SK-N-SH (cell line): ENCODE results near the gene EPM2A. TPM values are rescaled to one million over a fixed set of nuclear protein-coding genes. Genes with fewer than 3 reads are reported as not detected.

Source experiments
- CTCF ChIA-PET: fragments of 300-600, 350-600 bp; formaldehyde crosslinking; extraction: SDS; loops from one replicate; lab custom pipeline; 2021; lab: Yijun Ruan, JAX
- POLR2A ChIA-PET: fragments of 350-600 bp; sonication (Branson Sonifier 250); formaldehyde crosslinking; extraction: SDS; loops from one replicate; lab custom pipeline; 2020; ENCODE audit warnings: antibody characterized with exemption, inconsistent platforms; lab: Yijun Ruan, JAX
- DNase-seq: peaks from one replicate; pipeline ENCODE4 v3.0.0; 2012
- H2AFZ ChIP-seq: fragments of 200-600 bp; sonication (generic); 2 replicates; pipeline ENCODE4 v1.8.1; 2016; ENCODE audit warnings: antibody characterized with exemption, mild to moderate bottlenecking, low read depth
- H3F3A ChIP-seq: fragments of 200-600 bp; sonication (generic); replicated peaks from 2 replicates; pipeline ENCODE3; 2016; ENCODE audit warnings: antibody characterized with exemption, mild to moderate bottlenecking; ENCODE audit not compliant: insufficient read depth
- H3K27ac ChIP-seq, 2 experiments: fragments of 200-500 bp in 1 of 2; fragments of 200-600 bp in 1 of 2; sonication (Bioruptor generic) in 1 of 2; sonication (generic), shearing (Covaris generic) in 1 of 2; 2 replicates each; pipeline versions ENCODE4 v1.5.1 to v1.6.1; 2014 to 2016; ENCODE audit warnings: low read depth in 2 of 2, inconsistent platforms in 1 of 2, low read length in 1 of 2, mild to moderate bottlenecking in 1 of 2, mixed read lengths in 1 of 2
- H3K27me3 ChIP-seq: fragments of 200-600 bp; sonication (generic), shearing (Covaris generic); 2 replicates; pipeline ENCODE4 v1.6.1; 2016; ENCODE audit warnings: mixed run types; ENCODE audit not compliant: insufficient read depth
- H3K36me3 ChIP-seq, 2 experiments: fragments of 200-500 bp in 1 of 2; fragments of 200-600 bp in 1 of 2; sonication (Bioruptor generic) in 1 of 2; sonication (generic) in 1 of 2; replicated peaks in 1 of 2; 2 replicates each; pipeline versions ENCODE3 to v1.5.1; 2014 to 2016; ENCODE audit warnings: low read length in 1 of 2, mild to moderate bottlenecking in 1 of 2; ENCODE audit not compliant: insufficient read depth in 2 of 2, control insufficient read depth in 1 of 2
- H3K4me1 ChIP-seq, 2 experiments: fragments of 200-500 bp in 1 of 2; fragments of 200-600 bp in 1 of 2; sonication (Bioruptor generic) in 1 of 2; sonication (generic), shearing (Covaris generic) in 1 of 2; 2 replicates each; pipeline versions ENCODE4 v1.5.1 to v1.6.1; 2014 to 2016; ENCODE audit warnings: low read depth in 1 of 2, low read length in 1 of 2, mixed run types in 1 of 2; ENCODE audit not compliant: insufficient read depth in 2 of 2, control insufficient read depth in 1 of 2
- H3K4me2 ChIP-seq: fragments of 200-600 bp; sonication (generic), shearing (Covaris generic); 2 replicates; pipeline ENCODE4 v1.6.1; 2017; ENCODE audit warnings: mixed run types
- H3K4me3 ChIP-seq, 2 experiments: fragments of 200-500 bp in 1 of 2; fragments of 200-600 bp in 1 of 2; sonication (Bioruptor generic) in 1 of 2; sonication (generic), shearing (Covaris generic) in 1 of 2; 2 replicates each; pipeline versions ENCODE4 v1.5.1 to v1.8.1; 2014 to 2016; ENCODE audit warnings: low read depth in 2 of 2, inconsistent platforms in 1 of 2, low read length in 1 of 2, mild to moderate bottlenecking in 1 of 2, mixed read lengths in 1 of 2, moderate library complexity in 1 of 2
- H3K79me2 ChIP-seq: fragments of 200-600 bp; sonication (generic); 2 replicates; pipeline ENCODE4 v1.8.1; 2017; ENCODE audit warnings: mild to moderate bottlenecking; ENCODE audit not compliant: insufficient read depth
- H3K9ac ChIP-seq: fragments of 200-600 bp; sonication (generic); 2 replicates; pipeline ENCODE4 v1.6.1; 2017; ENCODE audit warnings: mixed run types
- H3K9me2 ChIP-seq: fragments of 200-600 bp; sonication (generic); 2 replicates; pipeline ENCODE4 v1.6.1; 2017; ENCODE audit warnings: mixed run types
- H3K9me3 ChIP-seq: fragments of 200-600 bp; sonication (generic); 2 replicates; pipeline ENCODE4 v1.6.1; 2017; ENCODE audit warnings: mixed run types, mild to moderate bottlenecking, moderate library complexity
- H4K20me1 ChIP-seq: fragments of 200-600 bp; sonication (generic); 2 replicates; pipeline ENCODE4 v1.6.1; 2017; ENCODE audit warnings: mild to moderate bottlenecking, mixed run types; ENCODE audit not compliant: insufficient read depth
- CHD2 ChIP-seq: fragments of 150-350 bp; IDR thresholded peaks from 2 replicates; pipeline ENCODE4 v1.6.1; 2018; ENCODE audit warnings: low read length; ENCODE audit not compliant: partially characterized antibody
- EP300 ChIP-seq, 2 experiments: IDR thresholded peaks; 2 replicates each; pipeline versions ENCODE4 v1.4.0 to v1.6.1; 2012; ENCODE audit warnings: borderline replicate concordance in 1 of 2, low read depth in 1 of 2, low read length in 1 of 2
- FOSL2 ChIP-seq: IDR thresholded peaks from 2 replicates; pipeline ENCODE4 v1.4.0; 2012; ENCODE audit warnings: low read depth, mild to moderate bottlenecking, moderate library complexity, borderline replicate concordance
- FOXJ3 ChIP-seq: sonication (generic); formaldehyde crosslinking; IDR thresholded peaks from 2 replicates; pipeline ENCODE4 v1.5.1; 2020; ENCODE audit warnings: mild to moderate bottlenecking, missing genetic modification reagents
- GABPA ChIP-seq: IDR thresholded peaks from 2 replicates; pipeline ENCODE4 v1.4.0; 2012; ENCODE audit warnings: low read depth, mild to moderate bottlenecking
- JUND ChIP-seq: IDR thresholded peaks from 2 replicates; pipeline ENCODE4 v1.4.0; 2012
- MXI1 ChIP-seq: IDR thresholded peaks from 2 replicates; pipeline ENCODE4 v1.6.1; 2012; ENCODE audit warnings: mild to moderate bottlenecking, low read depth, low read length, improper control_type of control experiment
- NFIC ChIP-seq: IDR thresholded peaks from 2 replicates; pipeline ENCODE4 v1.4.0; 2012; ENCODE audit warnings: borderline replicate concordance
- NRF1 ChIP-seq: IDR thresholded peaks from 2 replicates; pipeline ENCODE4 v1.6.1; 2012; ENCODE audit warnings: low read depth, mild to moderate bottlenecking, low read length
- POLR2AphosphoS5 ChIP-seq: IDR thresholded peaks from 2 replicates; pipeline ENCODE4 v1.6.1; 2012; ENCODE audit warnings: low read depth, low read length
- RAD21 ChIP-seq: IDR thresholded peaks from 2 replicates; pipeline ENCODE4 v1.6.1; 2012; ENCODE audit warnings: mild to moderate bottlenecking, low read length
- RCOR1 ChIP-seq: fragments of 150-350 bp; IDR thresholded peaks from 2 replicates; pipeline ENCODE4 v1.6.1; 2017; ENCODE audit warnings: antibody characterized with exemption, low read length
- SIN3A ChIP-seq: IDR thresholded peaks from 2 replicates; pipeline ENCODE4 v1.6.1; 2012; ENCODE audit warnings: low read depth, mild to moderate bottlenecking, low read length, moderate library complexity, borderline replicate concordance
- TAF1 ChIP-seq: IDR thresholded peaks from 2 replicates; pipeline ENCODE4 v1.6.1; 2012; ENCODE audit warnings: low read depth, mild to moderate bottlenecking, low read length, moderate library complexity, borderline replicate concordance
- TEAD4 ChIP-seq: IDR thresholded peaks from 2 replicates; pipeline ENCODE4 v1.4.0; 2012; ENCODE audit warnings: mild to moderate bottlenecking, borderline replicate concordance; ENCODE audit not compliant: insufficient read depth
- YY1 ChIP-seq: IDR thresholded peaks from 2 replicates; pipeline ENCODE4 v1.4.0; 2012; ENCODE audit warnings: low read depth, mild to moderate bottlenecking
- WGBS: methylation state at CpG from one replicate; pipeline ENCODE4 v1.1.6; 2017; ENCODE audit warnings: low lambda C conversion rate; 5-methylcytosine and 5-hydroxymethylcytosine counted together
- polyA plus RNA-seq, 3 experiments: library from polyadenylated mRNA; depleted of rRNA; stranded (reverse); fragments of >200 nt; gene quantifications; 2 replicates each; pipeline ENCODE4 v1.2.3, GENCODE V29; 2012
- TF ChIP-seq, protein P1 (sequence below): IDR thresholded peaks from 2 replicates; pipeline ENCODE4; 2012
- TF ChIP-seq, protein P2 (sequence below): fragments of 150-350 bp; IDR thresholded peaks from 2 replicates; pipeline ENCODE4 v1.6.1; 2017; ENCODE audit warnings: antibody characterized with exemption, low read length, low read depth, borderline replicate concordance

Gene EPM2A
- polyA plus RNA-seq, 1 of the 3 experiments (the other 2 are of a cell fraction), result 2.7 TPM

DNA sequence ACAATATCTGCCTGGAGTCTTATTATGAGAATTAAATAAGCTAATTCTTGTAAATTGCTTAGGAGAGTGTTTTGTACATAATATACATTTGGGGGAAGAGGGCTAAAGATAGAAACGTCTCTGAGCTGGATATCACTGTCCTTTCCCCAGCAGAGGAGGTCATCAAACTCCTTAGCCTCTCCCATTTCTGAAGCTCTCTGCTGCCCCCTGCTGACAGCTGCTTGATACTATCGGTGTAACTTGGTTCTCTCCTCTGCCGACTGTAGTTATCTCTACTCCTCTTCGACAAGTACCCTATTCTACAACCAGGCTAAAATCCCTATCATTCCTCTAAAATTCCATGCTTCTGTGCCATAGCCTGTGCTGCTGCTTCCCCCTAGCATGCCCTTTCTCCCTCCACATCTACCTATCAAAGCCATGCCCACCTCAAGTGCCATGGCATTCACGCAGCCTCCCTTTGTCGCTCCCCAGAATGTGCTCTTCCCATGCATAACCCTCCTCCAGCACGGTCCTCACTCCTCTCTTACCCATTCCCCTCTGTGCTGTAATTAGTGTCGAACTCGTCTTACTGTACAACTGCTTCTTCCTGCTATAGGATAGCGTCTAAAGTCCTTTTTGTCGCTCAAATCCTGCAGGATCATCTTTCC lies 101.2 kb downstream of the EPM2A start (continued):
- TF ChIP-seq SIN3A, result no peak

DNA sequence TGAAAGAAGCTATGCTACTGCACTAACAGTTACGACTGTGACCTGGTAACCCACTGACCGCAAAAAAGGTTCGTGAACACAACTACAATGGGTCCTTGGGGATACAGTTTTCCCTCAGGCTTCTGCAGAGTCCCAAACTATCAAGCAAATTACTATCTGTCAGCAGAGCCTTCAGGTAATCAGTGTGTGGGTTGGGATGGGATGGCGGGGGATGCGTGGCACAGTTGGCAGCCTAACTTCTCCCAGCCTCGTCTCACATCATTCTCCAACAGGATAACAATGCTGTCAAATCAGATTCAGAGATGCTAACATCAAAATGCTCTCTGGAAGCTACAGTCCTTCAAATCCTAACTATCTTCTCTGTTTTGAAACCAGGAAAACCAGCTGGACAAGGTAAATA lies 102.3 kb downstream of the EPM2A start:
- no peak for DNase-seq
- Histone ChIP-seq H3K9me2 (no peaks in the 10 kb centered on the region), H4K20me1 (no peaks in the 10 kb centered on the region), H3K4me2 (no peak overlapping the region), H2AFZ (no peak overlapping the region), H3K4me1 (peaks cover 0 to 3% of the 10 kb centered on the region in 2 experiments; a peak in 2 of 4 replicates), H3K9me3 (no peaks in the 10 kb centered on the region), H3K27me3 (no peaks in the 10 kb centered on the region), H3F3A (no peaks in the 10 kb centered on the region), H3K27ac (no peak overlapping the region), H3K9ac (no peak overlapping the region), H3K79me2 (no peaks in the 10 kb centered on the region), H3K4me3 (no peak overlapping the region), H3K36me3 (no peaks in the 10 kb centered on the region)
- ChIA-PET CTCF (interaction anchor here (0.6 to 5.0 kb wide), 24 partner anchors 7 to 1086 kb away, joined by 3 to 75 read pairs (median 6); no protein-coding TSS in a partner anchor), POLR2A (no interaction called here)
- 96% methylated on average over 6 of the region's 6 CpGs for WGBS
- no peak for TF ChIP-seq RCOR1
- TF ChIP-seq TAF1, result no peak
- TF ChIP-seq FOSL2, result no peak
- TF ChIP-seq CHD2, result no peak
- TF ChIP-seq YY1, result no peak

DNA sequence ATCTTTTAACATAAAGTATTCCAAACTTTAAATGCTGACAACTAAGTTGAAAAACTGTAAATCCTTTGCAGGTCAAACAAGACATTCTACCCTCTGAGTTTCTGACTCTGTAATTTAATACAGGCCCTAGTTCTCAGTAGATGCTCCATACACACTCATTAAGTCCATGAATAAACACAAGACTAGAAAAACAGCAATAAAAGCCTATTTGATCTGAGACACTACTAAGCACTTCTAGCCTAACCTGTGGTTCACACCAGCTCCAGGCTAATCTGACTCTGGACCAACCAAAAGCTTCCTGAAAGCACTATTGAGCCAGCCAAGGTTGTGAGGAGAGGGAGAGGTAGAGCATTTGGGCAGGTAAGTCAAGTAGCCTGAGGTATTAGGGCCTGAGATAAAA lies 103.9 kb downstream of the EPM2A start:
- no peak for TF ChIP-seq SIN3A
- no peak for TF ChIP-seq GABPA
- TF ChIP-seq NRF1, result no peak
- TF ChIP-seq TAF1, result no peak
- TF ChIP-seq NFIC, result no peak
- no peak for TF ChIP-seq FOSL2
- TF ChIP-seq RAD21, result no peak
- TF ChIP-seq POLR2AphosphoS5, result no peak
- no peak for TF ChIP-seq JUND
- TF ChIP-seq, protein P1, sequence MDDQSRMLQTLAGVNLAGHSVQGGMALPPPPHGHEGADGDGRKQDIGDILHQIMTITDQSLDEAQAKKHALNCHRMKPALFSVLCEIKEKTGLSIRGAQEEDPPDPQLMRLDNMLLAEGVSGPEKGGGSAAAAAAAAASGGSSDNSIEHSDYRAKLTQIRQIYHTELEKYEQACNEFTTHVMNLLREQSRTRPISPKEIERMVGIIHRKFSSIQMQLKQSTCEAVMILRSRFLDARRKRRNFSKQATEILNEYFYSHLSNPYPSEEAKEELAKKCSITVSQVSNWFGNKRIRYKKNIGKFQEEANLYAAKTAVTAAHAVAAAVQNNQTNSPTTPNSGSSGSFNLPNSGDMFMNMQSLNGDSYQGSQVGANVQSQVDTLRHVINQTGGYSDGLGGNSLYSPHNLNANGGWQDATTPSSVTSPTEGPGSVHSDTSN, result no peak
- no peak for TF ChIP-seq MXI1
- no peak for TF ChIP-seq FOXJ3
- no peak for TF ChIP-seq CHD2
- no peak for TF ChIP-seq EP300 (IDR thresholded peaks at IDR 0.05; ENCODE audit: borderline replicate concordance in 1 of 2, low read depth in 1 of 2, low read length in 1 of 2)
- TF ChIP-seq TEAD4, result no peak
- TF ChIP-seq, protein P2, sequence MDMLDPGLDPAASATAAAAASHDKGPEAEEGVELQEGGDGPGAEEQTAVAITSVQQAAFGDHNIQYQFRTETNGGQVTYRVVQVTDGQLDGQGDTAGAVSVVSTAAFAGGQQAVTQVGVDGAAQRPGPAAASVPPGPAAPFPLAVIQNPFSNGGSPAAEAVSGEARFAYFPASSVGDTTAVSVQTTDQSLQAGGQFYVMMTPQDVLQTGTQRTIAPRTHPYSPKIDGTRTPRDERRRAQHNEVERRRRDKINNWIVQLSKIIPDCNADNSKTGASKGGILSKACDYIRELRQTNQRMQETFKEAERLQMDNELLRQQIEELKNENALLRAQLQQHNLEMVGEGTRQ, result no peak
- H2AFZ ChIP-seq, result no peak overlapping the region
- no peaks in the 10 kb centered on the region; a peak in 2 of 4 replicates for H3K4me1 ChIP-seq
- CTCF ChIA-PET, result interaction anchor here (3.1 kb wide), 1 partner anchor 18 kb away, joined by 14 read pairs; no protein-coding TSS in a partner anchor
- POLR2A ChIA-PET, result no interaction called here
- H3K9me2 ChIP-seq, result no peaks in the 10 kb centered on the region
- no peak overlapping the region for H3K9ac ChIP-seq
- no peak overlapping the region for H3K4me2 ChIP-seq
- no peaks in the 10 kb centered on the region for H4K20me1 ChIP-seq
- H3K27me3 ChIP-seq, result no peaks in the 10 kb centered on the region
- no peaks in the 10 kb centered on the region for H3K79me2 ChIP-seq
- no peak overlapping the region for H3K27ac ChIP-seq
- H3K36me3 ChIP-seq, result no peaks in the 10 kb centered on the region
- H3K9me3 ChIP-seq, result no peaks in the 10 kb centered on the region
- no peak for DNase-seq
- H3K4me3 ChIP-seq, result no peak overlapping the region
- no peaks in the 10 kb centered on the region for H3F3A ChIP-seq
